Thymus (tissue), 11 donors: Measurements from ENCODE around the gene WDR76. TPM values are rescaled to one million over a fixed set of nuclear protein-coding genes. Genes with fewer than 3 reads are reported as not detected.

Source experiments
- DNase-seq, 9 donors: peaks; one replicate each; pipeline ENCODE4 v3.0.0-alpha.2; 2013; ENCODE audit warnings: low spot score in 9 of 9, low read depth in 6 of 9, missing footprints in 1 of 9
- H3K27ac ChIP-seq, 2 donors: one replicate each; pipeline ENCODE4 v1.5.1; 2013; ENCODE audit warnings: control low read depth in 1 of 2, low read depth in 1 of 2, low read length in 1 of 2, mild to moderate bottlenecking in 1 of 2, moderate library complexity in 1 of 2
- H3K27me3 ChIP-seq, 2 donors: one replicate each; pipeline ENCODE4 v1.5.1; 2013; ENCODE audit warnings: low read length in 1 of 2; ENCODE audit not compliant: control insufficient read depth in 2 of 2, insufficient read depth in 1 of 2
- H3K36me3 ChIP-seq, 2 donors: one replicate each; pipeline ENCODE4 v1.5.1; 2013; ENCODE audit warnings: low read length in 1 of 2, mild to moderate bottlenecking in 1 of 2, moderate library complexity in 1 of 2; ENCODE audit not compliant: control insufficient read depth in 2 of 2, insufficient read depth in 2 of 2
- H3K4me1 ChIP-seq, 2 donors: one replicate each; pipeline ENCODE4 v1.5.1; 2013; ENCODE audit warnings: low read length in 2 of 2; ENCODE audit not compliant: control insufficient read depth in 2 of 2, insufficient read depth in 2 of 2
- H3K4me3 ChIP-seq, 2 donors: one replicate each; pipeline ENCODE4 v1.5.1; 2013; ENCODE audit warnings: low read length in 2 of 2, control low read depth in 1 of 2, mild to moderate bottlenecking in 1 of 2
- H3K9me3 ChIP-seq, 2 donors: one replicate each; pipeline ENCODE4 v1.5.1; 2013; ENCODE audit warnings: low read length in 1 of 2, mild to moderate bottlenecking in 1 of 2; ENCODE audit not compliant: control insufficient read depth in 2 of 2, insufficient read depth in 1 of 2
- WGBS: extraction: QIAGEN DNeasy Blood & Tissue Kit; methylation state at CpG from one replicate; pipeline ENCODE4 v1.1.7; 2013; 5-methylcytosine and 5-hydroxymethylcytosine counted together
- polyA plus RNA-seq: library from polyadenylated mRNA; stranded (reverse); fragments of 200-250 nt; gene quantifications from one replicate; pipeline ENCODE4 v1.2.3, GENCODE V29; 2013
- total RNA-seq: library from RNA; stranded (reverse); fragments of 120-200 nt; gene quantifications from one replicate; pipeline ENCODE4 v1.2.4, GENCODE V29; 2013
- donor health status: healthy.

Gene WDR76
- total and polyA plus RNA-seq, 2 donors, result 3.5 to 24.6 TPM

- no peaks in the 10 kb centered on the region for H3K27me3 ChIP-seq
- no peak for DNase-seq
- H3K9me3 ChIP-seq, result no peaks in the 10 kb centered on the region
- H3K4me1 ChIP-seq, result no peaks in the 10 kb centered on the region
- H3K27ac ChIP-seq, result no peak overlapping the region
- H3K36me3 ChIP-seq, result peaks cover 15 to 23% of the 10 kb centered on the region in 2 donors
- H3K4me3 ChIP-seq, result no peak overlapping the region
- WGBS, result 96% methylated on average over 15 of the region's 15 CpGs
Measured at GRCh38 chr15:43879386-43880355, 52.9 kb downstream of the WDR76 start.

- WGBS, result over 99% methylated on average over 5 of the region's 5 CpGs
- no peak for DNase-seq
- peaks cover 15 to 23% of the 10 kb centered on the region in 2 donors for H3K36me3 ChIP-seq
- no peak overlapping the region for H3K4me3 ChIP-seq
- no peaks in the 10 kb centered on the region for H3K27me3 ChIP-seq
- no peak overlapping the region for H3K27ac ChIP-seq
- no peaks in the 10 kb centered on the region for H3K9me3 ChIP-seq
- no peaks in the 10 kb centered on the region for H3K4me1 ChIP-seq
Measured at GRCh38 chr15:43880406-43881194, 53.8 kb downstream of the WDR76 start.

GRCh38 chr15:43881245-43881644, 54.4 kb downstream of the WDR76 start:
- Histone ChIP-seq H3K27me3 (no peaks in the 10 kb centered on the region), H3K9me3 (no peaks in the 10 kb centered on the region), H3K4me3 (no peak overlapping the region), H3K36me3 (peaks cover 15 to 23% of the 10 kb centered on the region in 2 donors), H3K27ac (no peak overlapping the region), H3K4me1 (no peaks in the 10 kb centered on the region)
- WGBS, result 98% methylated on average over 4 of the region's 4 CpGs
- DNase-seq, result no peak

- no peak for DNase-seq
- 96% methylated on average over 7 of the region's 7 CpGs for WGBS
- Histone ChIP-seq H3K4me1 (no peaks in the 10 kb centered on the region), H3K27ac (no peak overlapping the region), H3K36me3 (peaks cover 16 to 25% of the 10 kb centered on the region in 2 donors), H3K9me3 (no peaks in the 10 kb centered on the region), H3K27me3 (no peaks in the 10 kb centered on the region), H3K4me3 (no peak overlapping the region)
Measured at GRCh38 chr15:43881944-43882343, 55.1 kb downstream of the WDR76 start.

- no peak overlapping the region for H3K27ac ChIP-seq
- H3K36me3 ChIP-seq, result peaks cover 16 to 25% of the 10 kb centered on the region in 2 donors
- WGBS, result 98% methylated on average over 3 of the region's 3 CpGs
- no peak for DNase-seq
- H3K9me3 ChIP-seq, result no peaks in the 10 kb centered on the region
- H3K4me3 ChIP-seq, result no peak overlapping the region
- H3K27me3 ChIP-seq, result no peaks in the 10 kb centered on the region
- no peaks in the 10 kb centered on the region for H3K4me1 ChIP-seq
Measured at GRCh38 chr15:43883571-43883970, 56.8 kb downstream of the WDR76 start.

- 93% methylated on average over 4 of the region's 4 CpGs for WGBS
- no peak for DNase-seq
- Histone ChIP-seq H3K4me3 (no peak overlapping the region), H3K27me3 (no peaks in the 10 kb centered on the region), H3K9me3 (no peaks in the 10 kb centered on the region), H3K4me1 (no peaks in the 10 kb centered on the region), H3K27ac (no peak overlapping the region), H3K36me3 (peaks cover 6 to 10% of the 10 kb centered on the region in 2 donors)
Measured at GRCh38 chr15:43886558-43886957, 59.8 kb downstream of the WDR76 start.

GRCh38 chr15:43887901-43888300, 61.1 kb downstream of the WDR76 start:
- H3K36me3 ChIP-seq, result peaks cover 2 to 10% of the 10 kb centered on the region in 2 donors
- H3K9me3 ChIP-seq, result no peaks in the 10 kb centered on the region
- no peaks in the 10 kb centered on the region for H3K27me3 ChIP-seq
- H3K4me3 ChIP-seq, result no peak overlapping the region
- no peaks in the 10 kb centered on the region for H3K4me1 ChIP-seq
- no peak for DNase-seq
- 98% methylated on average over 5 of the region's 5 CpGs for WGBS
- H3K27ac ChIP-seq, result no peak overlapping the region

GRCh38 chr15:43889042-43889441, 62.2 kb downstream of the WDR76 start:
- H3K27me3 ChIP-seq, result no peaks in the 10 kb centered on the region
- H3K4me3 ChIP-seq, result no peak overlapping the region
- no peaks in the 10 kb centered on the region for H3K9me3 ChIP-seq
- DNase-seq, result no peak
- H3K27ac ChIP-seq, result no peak overlapping the region
- peaks cover 2 to 6% of the 10 kb centered on the region in 2 donors for H3K36me3 ChIP-seq
- 97% methylated on average over 3 of the region's 3 CpGs for WGBS
- H3K4me1 ChIP-seq, result no peaks in the 10 kb centered on the region

- DNase-seq, result no peak
- no peaks in the 10 kb centered on the region for H3K4me1 ChIP-seq
- no peaks in the 10 kb centered on the region for H3K36me3 ChIP-seq
- H3K27ac ChIP-seq, result no peak overlapping the region
- H3K27me3 ChIP-seq, result no peaks in the 10 kb centered on the region
- H3K9me3 ChIP-seq, result no peaks in the 10 kb centered on the region
- no peak overlapping the region for H3K4me3 ChIP-seq
- WGBS, result 98% methylated on average over 1 of the region's 1 CpG
Measured at GRCh38 chr15:43893956-43894355, 67.2 kb downstream of the WDR76 start.
